Neural cell (in vitro differentiated cells): ENCODE results near the gene VIP.

Experiments used
- CTCF ChIP-seq: fragments of 450-650 bp; IDR thresholded peaks from 2 replicates; pipeline ENCODE4 v1.5.1; 2014; ENCODE audit warnings: antibody characterized with exemption, mild to moderate bottlenecking, moderate library complexity; ENCODE audit not compliant: poor library complexity, severe bottlenecking
- TAF1 ChIP-seq: IDR thresholded peaks from 2 replicates; pipeline ENCODE4 v1.6.1; 2012; ENCODE audit warnings: low read depth

- TF ChIP-seq CTCF (no peak), TAF1 (no peak)
Observed at GRCh38 chr6:152750694-152751093, at the start of gene VIP.
